ENCODE results near the gene LMAN2.

LMAN2 gene

GRCh38 chr5:177378884-177379883, 27.7 kb upstream of the LMAN2 start (continued):
- TF ChIP-seq, protein P1, sequence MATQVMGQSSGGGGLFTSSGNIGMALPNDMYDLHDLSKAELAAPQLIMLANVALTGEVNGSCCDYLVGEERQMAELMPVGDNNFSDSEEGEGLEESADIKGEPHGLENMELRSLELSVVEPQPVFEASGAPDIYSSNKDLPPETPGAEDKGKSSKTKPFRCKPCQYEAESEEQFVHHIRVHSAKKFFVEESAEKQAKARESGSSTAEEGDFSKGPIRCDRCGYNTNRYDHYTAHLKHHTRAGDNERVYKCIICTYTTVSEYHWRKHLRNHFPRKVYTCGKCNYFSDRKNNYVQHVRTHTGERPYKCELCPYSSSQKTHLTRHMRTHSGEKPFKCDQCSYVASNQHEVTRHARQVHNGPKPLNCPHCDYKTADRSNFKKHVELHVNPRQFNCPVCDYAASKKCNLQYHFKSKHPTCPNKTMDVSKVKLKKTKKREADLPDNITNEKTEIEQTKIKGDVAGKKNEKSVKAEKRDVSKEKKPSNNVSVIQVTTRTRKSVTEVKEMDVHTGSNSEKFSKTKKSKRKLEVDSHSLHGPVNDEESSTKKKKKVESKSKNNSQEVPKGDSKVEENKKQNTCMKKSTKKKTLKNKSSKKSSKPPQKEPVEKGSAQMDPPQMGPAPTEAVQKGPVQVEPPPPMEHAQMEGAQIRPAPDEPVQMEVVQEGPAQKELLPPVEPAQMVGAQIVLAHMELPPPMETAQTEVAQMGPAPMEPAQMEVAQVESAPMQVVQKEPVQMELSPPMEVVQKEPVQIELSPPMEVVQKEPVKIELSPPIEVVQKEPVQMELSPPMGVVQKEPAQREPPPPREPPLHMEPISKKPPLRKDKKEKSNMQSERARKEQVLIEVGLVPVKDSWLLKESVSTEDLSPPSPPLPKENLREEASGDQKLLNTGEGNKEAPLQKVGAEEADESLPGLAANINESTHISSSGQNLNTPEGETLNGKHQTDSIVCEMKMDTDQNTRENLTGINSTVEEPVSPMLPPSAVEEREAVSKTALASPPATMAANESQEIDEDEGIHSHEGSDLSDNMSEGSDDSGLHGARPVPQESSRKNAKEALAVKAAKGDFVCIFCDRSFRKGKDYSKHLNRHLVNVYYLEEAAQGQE (tag by site-specific recombination; IDR thresholded peaks at IDR 0.05), result no peak
- 0 out of 2 replicates have a peak, but pooled peaks have one; percentile 50 for TF ChIP-seq ZNF2 (tag by site-specific recombination; IDR thresholded peaks at IDR 0.05)
- peak; percentile 59; the same call in 1 of the 2 replicates for TF ChIP-seq ZNF624 (tag by site-specific recombination; IDR thresholded peaks at IDR 0.05)
- peak; percentile 63; the same call in 1 of the 2 replicates for TF ChIP-seq ZBTB17 (tag by site-specific recombination; IDR thresholded peaks at IDR 0.05)
- TF ChIP-seq PATZ1 (tag by site-specific recombination; IDR thresholded peaks at IDR 0.05), result 0 out of 2 replicates have a peak, but pooled peaks have one; percentile 13
- peak; percentile 29; the same call in 1 of the 2 replicates for TF ChIP-seq SP7 (tag by site-specific recombination; IDR thresholded peaks at IDR 0.05)
- no peak for TF ChIP-seq ZNF132 (tag by site-specific recombination; IDR thresholded peaks at IDR 0.05; ENCODE audit: borderline replicate concordance)
- TF ChIP-seq ZNF19 (tag by site-specific recombination; IDR thresholded peaks at IDR 0.05; ENCODE audit: low read depth), result no peak
- TF ChIP-seq RBAK (tag by site-specific recombination; IDR thresholded peaks at IDR 0.05), result peak; percentile 28; the same call in 1 of the 2 replicates

DNA sequence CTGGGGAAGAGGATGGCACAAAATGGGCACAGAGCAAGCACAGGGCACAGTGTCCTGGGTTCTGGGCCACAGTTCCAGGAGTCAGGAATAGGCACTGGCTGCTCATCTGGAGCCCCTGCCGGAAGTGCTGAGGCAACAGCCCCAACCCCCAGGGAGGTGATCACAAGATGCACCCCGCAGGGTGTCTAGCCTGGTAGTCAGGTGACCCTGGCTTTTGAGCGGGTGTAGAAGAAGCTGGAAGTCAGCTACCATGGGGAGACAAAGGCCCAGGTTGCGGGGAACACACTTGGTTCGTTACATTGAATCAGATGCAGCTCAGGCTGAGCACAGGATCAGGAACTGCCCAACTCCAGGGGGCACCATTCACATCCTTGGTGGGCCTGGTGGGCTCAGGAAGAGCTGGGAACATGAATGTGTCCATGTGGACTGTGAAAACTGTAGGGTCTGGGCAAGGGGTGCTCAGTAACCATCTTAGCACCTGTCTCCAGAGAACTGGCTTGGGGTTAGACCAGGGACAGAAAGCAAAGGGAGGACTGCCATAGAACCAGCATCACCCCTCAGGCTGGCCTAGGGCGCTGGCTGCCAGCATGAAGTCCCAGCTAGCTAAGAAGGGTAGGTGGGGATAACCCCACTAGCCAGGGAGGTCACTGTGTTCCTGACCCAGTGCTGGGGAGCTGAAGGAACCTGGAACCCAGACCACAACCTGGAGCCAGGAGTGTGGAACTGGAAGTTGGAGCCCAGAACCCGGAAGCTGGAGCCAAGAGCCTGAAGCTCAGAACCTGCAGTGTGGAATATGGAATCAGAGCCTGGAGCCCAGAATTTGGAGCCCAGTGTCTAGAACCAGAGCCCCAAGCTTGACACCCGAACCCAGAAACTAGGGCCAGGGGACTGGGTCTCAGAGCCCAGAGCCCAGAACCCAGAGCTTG, 26.6 kb upstream of the LMAN2 start:
- ChIA-PET POLR2A (interaction anchor here (0.5 to 1.4 kb wide), 7 partner anchors 18 to 94 kb away, joined by 3 to 8 read pairs (median 3); partner anchors contain the start of gene GRK6), CTCF (interaction anchor here (0.5 to 4.2 kb wide), 17 partner anchors 8 to 412 kb away, joined by 3 to 39 read pairs (median 4); partner anchors contain the start of gene LMAN2)
- Histone ChIP-seq H3K4me1 (ENCODE audit: control insufficient read depth, insufficient read depth, low read length) (peaks cover 6% of the 10 kb centered on the region; the same call in 1 of the 2 replicates), H3K27ac (ENCODE audit: extremely low read depth, low read depth, low read length) (no peak overlapping the region), H3K9me3 (ENCODE audit: control insufficient read depth, insufficient read depth, low read depth, low read length) (no peaks in the 10 kb centered on the region), H3K36me3 (ENCODE audit: control insufficient read depth in 2 of 2, insufficient read depth in 1 of 2, low read length in 2 of 2) (no peaks in the 10 kb centered on the region), H3K4me3 (ENCODE audit: low read depth, low read length) (no peak overlapping the region)
- TF ChIP-seq, protein P2, sequence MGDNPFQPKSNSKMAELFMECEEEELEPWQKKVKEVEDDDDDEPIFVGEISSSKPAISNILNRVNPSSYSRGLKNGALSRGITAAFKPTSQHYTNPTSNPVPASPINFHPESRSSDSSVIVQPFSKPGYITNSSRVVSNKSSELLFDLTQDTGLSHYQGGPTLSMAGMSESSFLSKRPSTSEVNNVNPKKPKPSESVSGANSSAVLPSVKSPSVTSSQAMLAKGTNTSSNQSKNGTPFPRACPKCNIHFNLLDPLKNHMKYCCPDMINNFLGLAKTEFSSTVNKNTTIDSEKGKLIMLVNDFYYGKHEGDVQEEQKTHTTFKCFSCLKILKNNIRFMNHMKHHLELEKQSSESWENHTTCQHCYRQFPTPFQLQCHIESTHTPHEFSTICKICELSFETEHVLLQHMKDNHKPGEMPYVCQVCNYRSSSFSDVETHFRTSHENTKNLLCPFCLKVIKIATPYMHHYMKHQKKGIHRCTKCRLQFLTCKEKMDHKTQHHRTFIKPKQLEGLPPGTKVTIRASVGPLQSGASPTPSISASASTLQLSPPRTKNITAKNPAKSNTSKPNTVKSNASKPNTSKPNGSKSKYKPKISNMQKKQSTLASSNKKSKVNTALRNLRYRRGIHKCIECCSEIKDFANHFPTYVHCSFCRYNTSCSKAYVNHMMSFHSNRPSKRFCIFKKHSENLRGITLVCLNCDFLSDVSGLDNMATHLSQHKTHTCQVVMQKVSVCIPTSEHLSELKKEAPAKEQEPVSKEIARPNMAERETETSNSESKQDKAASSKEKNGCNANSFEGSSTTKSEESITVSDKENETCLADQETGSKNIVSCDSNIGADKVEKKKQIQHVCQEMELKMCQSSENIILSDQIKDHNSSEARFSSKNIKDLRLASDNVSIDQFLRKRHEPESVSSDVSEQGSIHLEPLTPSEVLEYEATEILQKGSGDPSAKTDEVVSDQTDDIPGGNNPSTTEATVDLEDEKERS (tag by site-specific recombination; IDR thresholded peaks at IDR 0.05), result no peak
- TF ChIP-seq, protein P3, sequence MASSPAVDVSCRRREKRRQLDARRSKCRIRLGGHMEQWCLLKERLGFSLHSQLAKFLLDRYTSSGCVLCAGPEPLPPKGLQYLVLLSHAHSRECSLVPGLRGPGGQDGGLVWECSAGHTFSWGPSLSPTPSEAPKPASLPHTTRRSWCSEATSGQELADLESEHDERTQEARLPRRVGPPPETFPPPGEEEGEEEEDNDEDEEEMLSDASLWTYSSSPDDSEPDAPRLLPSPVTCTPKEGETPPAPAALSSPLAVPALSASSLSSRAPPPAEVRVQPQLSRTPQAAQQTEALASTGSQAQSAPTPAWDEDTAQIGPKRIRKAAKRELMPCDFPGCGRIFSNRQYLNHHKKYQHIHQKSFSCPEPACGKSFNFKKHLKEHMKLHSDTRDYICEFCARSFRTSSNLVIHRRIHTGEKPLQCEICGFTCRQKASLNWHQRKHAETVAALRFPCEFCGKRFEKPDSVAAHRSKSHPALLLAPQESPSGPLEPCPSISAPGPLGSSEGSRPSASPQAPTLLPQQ (tag by site-specific recombination; IDR thresholded peaks at IDR 0.05), result no peak
- TF ChIP-seq, protein P4, sequence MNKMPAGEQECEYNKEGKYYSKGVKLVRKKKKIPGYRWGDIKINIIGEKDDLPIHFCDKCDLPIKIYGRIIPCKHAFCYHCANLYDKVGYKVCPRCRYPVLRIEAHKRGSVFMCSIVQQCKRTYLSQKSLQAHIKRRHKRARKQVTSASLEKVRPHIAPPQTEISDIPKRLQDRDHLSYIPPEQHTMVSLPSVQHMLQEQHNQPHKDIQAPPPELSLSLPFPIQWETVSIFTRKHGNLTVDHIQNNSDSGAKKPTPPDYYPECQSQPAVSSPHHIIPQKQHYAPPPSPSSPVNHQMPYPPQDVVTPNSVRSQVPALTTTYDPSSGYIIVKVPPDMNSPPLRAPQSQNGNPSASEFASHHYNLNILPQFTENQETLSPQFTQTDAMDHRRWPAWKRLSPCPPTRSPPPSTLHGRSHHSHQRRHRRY (tag by site-specific recombination; IDR thresholded peaks at IDR 0.05), result no peak
- TF ChIP-seq ZNF544 (tag by site-specific recombination; IDR thresholded peaks at IDR 0.05) (no peak), ZFP41 (tag by site-specific recombination; IDR thresholded peaks at IDR 0.05; ENCODE audit: borderline replicate concordance) (no peak), ZNF623 (tag by site-specific recombination; IDR thresholded peaks at IDR 0.05) (no peak), ZNF133 (tag by site-specific recombination; IDR thresholded peaks at IDR 0.05) (no peak), ZXDB (tag by site-specific recombination; IDR thresholded peaks at IDR 0.05) (no peak), ZNF571 (tag by site-specific recombination; IDR thresholded peaks at IDR 0.05) (no peak), ZNF121 (tag by site-specific recombination; IDR thresholded peaks at IDR 0.05) (no peak), ZFP37 (tag by site-specific recombination; IDR thresholded peaks at IDR 0.05) (no peak), ZNF292 (tag by site-specific recombination; IDR thresholded peaks at IDR 0.05; ENCODE audit: borderline replicate concordance, low read depth) (no peak)
